Neural cell (in vitro differentiated cells): ENCODE results near the gene CARD9.
A peak's percentile ranks its signal among the peaks of the same experiment; 100 is the strongest.

ENCODE experiments used
- POLR2AphosphoS5 ChIP-seq: IDR thresholded peaks from 2 replicates; pipeline ENCODE4 v1.6.1; 2012
- SMC3 ChIP-seq: fragments of 450-650 bp; conservative IDR thresholded peaks from 2 replicates; pipeline ENCODE4 v1.6.1; 2014; ENCODE audit warnings: antibody characterized with exemption, mild to moderate bottlenecking, moderate library complexity; ENCODE audit not compliant: poor library complexity
- TF ChIP-seq, protein P1 (sequence below): fragments of 450-650 bp; IDR thresholded peaks from 2 replicates; pipeline ENCODE4 v1.5.1; 2014; ENCODE audit warnings: antibody characterized with exemption, mild to moderate bottlenecking, moderate library complexity; ENCODE audit not compliant: poor library complexity, severe bottlenecking

DNA sequence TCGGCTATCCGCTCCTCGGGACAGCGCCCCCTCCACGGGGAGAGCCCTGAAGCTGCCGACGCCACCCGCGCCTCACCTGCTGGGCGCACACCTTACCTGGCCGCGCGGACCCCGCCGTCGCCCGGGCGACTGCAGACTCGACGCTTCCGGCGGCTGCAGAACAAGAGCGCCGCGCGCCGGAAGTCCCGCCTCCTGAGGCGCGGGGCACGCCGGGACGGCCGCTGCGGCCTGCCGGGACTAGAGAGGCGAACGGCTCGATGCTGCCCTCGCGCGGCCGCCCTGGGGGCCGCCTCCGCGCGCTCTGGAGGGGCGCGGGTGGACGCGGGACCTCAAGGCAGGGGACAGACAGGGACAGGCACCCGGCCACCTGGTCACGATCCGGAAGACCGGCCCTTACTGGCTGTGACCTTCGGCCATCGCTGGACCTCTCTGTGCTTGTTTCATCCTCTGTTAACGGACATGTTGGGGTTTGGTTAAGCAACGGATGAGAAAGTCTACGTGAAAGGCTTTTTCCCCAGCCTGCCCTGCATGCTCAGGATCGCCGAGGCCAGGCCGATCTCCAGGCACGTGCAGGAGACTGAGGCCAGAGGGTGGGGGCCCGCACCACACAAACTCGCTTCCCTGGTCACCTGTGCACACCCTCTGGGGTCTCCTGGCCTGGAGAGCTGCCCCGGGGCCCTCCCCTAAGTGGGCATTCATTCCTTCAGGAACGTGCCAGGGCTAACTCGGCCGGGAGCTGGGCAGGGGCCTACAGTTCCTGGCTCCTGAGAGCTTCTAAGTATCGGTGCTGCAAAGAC lies 26.8 kb upstream of the CARD9 start, which contains the start of gene SNAPC4:
- TF ChIP-seq, protein P1, sequence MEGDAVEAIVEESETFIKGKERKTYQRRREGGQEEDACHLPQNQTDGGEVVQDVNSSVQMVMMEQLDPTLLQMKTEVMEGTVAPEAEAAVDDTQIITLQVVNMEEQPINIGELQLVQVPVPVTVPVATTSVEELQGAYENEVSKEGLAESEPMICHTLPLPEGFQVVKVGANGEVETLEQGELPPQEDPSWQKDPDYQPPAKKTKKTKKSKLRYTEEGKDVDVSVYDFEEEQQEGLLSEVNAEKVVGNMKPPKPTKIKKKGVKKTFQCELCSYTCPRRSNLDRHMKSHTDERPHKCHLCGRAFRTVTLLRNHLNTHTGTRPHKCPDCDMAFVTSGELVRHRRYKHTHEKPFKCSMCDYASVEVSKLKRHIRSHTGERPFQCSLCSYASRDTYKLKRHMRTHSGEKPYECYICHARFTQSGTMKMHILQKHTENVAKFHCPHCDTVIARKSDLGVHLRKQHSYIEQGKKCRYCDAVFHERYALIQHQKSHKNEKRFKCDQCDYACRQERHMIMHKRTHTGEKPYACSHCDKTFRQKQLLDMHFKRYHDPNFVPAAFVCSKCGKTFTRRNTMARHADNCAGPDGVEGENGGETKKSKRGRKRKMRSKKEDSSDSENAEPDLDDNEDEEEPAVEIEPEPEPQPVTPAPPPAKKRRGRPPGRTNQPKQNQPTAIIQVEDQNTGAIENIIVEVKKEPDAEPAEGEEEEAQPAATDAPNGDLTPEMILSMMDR, result peak; percentile 99
- peak; percentile 87 for TF ChIP-seq POLR2AphosphoS5
- peak; percentile 79 for TF ChIP-seq SMC3
